MM.1S (cell line): Measurements from ENCODE around the gene AGO1.

ENCODE experiments used
- DNase-seq: peaks from one replicate; pipeline ENCODE4 v3.0.0-alpha.2; 2015
- H2AFZ ChIP-seq: fragments of 300-600 bp; sonication (generic); 2 replicates; pipeline ENCODE4 v1.6.0; 2016; ENCODE audit warnings: antibody characterized with exemption, low read length
- H3F3A ChIP-seq: fragments of 300-600 bp; sonication (generic); 2 replicates; pipeline ENCODE4 v1.6.1; 2016; ENCODE audit warnings: mild to moderate bottlenecking, antibody characterized with exemption, low read length, moderate library complexity, mixed read lengths; ENCODE audit not compliant: insufficient read depth
- H3K27ac ChIP-seq: fragments of 300-600 bp; sonication (generic); 2 replicates; pipeline ENCODE4 v1.5.1; 2016; ENCODE audit warnings: mild to moderate bottlenecking, low read length
- H3K27me3 ChIP-seq: fragments of 300-600 bp; sonication (generic); replicated peaks from 2 replicates; pipeline ENCODE4 v1.6.0; 2016; ENCODE audit warnings: low read length; ENCODE audit not compliant: insufficient read depth
- H3K36me3 ChIP-seq: fragments of 300-600 bp; sonication (generic); replicated peaks from 2 replicates; pipeline ENCODE4 v1.6.1; 2016; ENCODE audit warnings: mild to moderate bottlenecking, low read length, mixed read lengths; ENCODE audit not compliant: insufficient read depth
- H3K4me1 ChIP-seq: fragments of 300-600 bp; sonication (generic); 2 replicates; pipeline ENCODE4 v1.6.1; 2016; ENCODE audit warnings: low read length, mixed read lengths
- H3K4me2 ChIP-seq: fragments of 300-600 bp; sonication (generic); 2 replicates; pipeline ENCODE4 v1.6.0; 2016; ENCODE audit warnings: low read depth, low read length
- H3K4me3 ChIP-seq: fragments of 300-600 bp; sonication (generic); 2 replicates; pipeline ENCODE4 v1.5.1; 2016; ENCODE audit warnings: low read length, mixed read lengths
- H3K79me2 ChIP-seq: fragments of 300-600 bp; sonication (generic); 2 replicates; pipeline ENCODE4 v1.6.1; 2016; ENCODE audit warnings: mixed run types, low read length, mixed read lengths
- H3K9ac ChIP-seq: fragments of 300-600 bp; sonication (generic); 2 replicates; pipeline ENCODE4 v1.6.1; 2016; ENCODE audit warnings: low read length, mixed read lengths
- H3K9me2 ChIP-seq: fragments of 300-600 bp; sonication (generic); replicated peaks from 2 replicates; pipeline ENCODE4 v1.6.1; 2016; ENCODE audit warnings: mild to moderate bottlenecking, low read length, mixed read lengths; ENCODE audit not compliant: insufficient read depth
- H3K9me3 ChIP-seq: fragments of 300-600 bp; sonication (generic); replicated peaks from 2 replicates; pipeline ENCODE4 v1.6.1; 2016; ENCODE audit warnings: mild to moderate bottlenecking, low read length, mixed read lengths; ENCODE audit not compliant: insufficient read depth
- H4K20me1 ChIP-seq: fragments of 300-600 bp; sonication (generic); 2 replicates; pipeline ENCODE4 v1.6.1; 2016; ENCODE audit warnings: mild to moderate bottlenecking, low read length, moderate library complexity, mixed read lengths; ENCODE audit not compliant: insufficient read depth
- CTCF ChIP-seq: fragments of 300-600 bp; sonication (generic); IDR thresholded peaks from 2 replicates; pipeline ENCODE4 v1.5.1; 2016; ENCODE audit warnings: antibody characterized with exemption, low read length, mixed read lengths
- EZH2 ChIP-seq: fragments of 300-600 bp; sonication (generic); optimal IDR thresholded peaks from 2 replicates; pipeline ENCODE3; 2017; ENCODE audit warnings: low read depth, mild to moderate bottlenecking, antibody characterized with exemption, low read length, mixed read lengths
- EZH2phosphoT487 ChIP-seq: fragments of 300-600 bp; sonication (generic); IDR thresholded peaks from 2 replicates; pipeline ENCODE4 v1.6.1; 2018; ENCODE audit warnings: antibody characterized with exemption, low read length

Gene AGO1

GRCh38 chr1:35927472-35927871, 44.5 kb downstream of the AGO1 start:
- peaks cover 13% of the 10 kb centered on the region for H3K79me2 ChIP-seq
- H2AFZ ChIP-seq, result no peak overlapping the region
- no peak overlapping the region for H3K4me3 ChIP-seq
- no peaks in the 10 kb centered on the region for H4K20me1 ChIP-seq
- no peak for TF ChIP-seq EZH2
- TF ChIP-seq CTCF, result no peak
- no peak for TF ChIP-seq EZH2phosphoT487
- no peak overlapping the region for H3K27ac ChIP-seq
- no peak for DNase-seq
- H3K4me2 ChIP-seq, result no peak overlapping the region
- no peak overlapping the region for H3K9ac ChIP-seq
- H3F3A ChIP-seq, result peaks cover 22% of the 10 kb centered on the region
- H3K36me3 ChIP-seq, result no peaks in the 10 kb centered on the region
- H3K9me2 ChIP-seq, result no peaks in the 10 kb centered on the region
- no peaks in the 10 kb centered on the region for H3K27me3 ChIP-seq
- peaks cover 5% of the 10 kb centered on the region for H3K4me1 ChIP-seq
- H3K9me3 ChIP-seq, result no peaks in the 10 kb centered on the region

GRCh38 chr1:35929730-35930592, 47.0 kb downstream of the AGO1 start:
- Histone ChIP-seq H4K20me1 (peaks cover under 1% of the 10 kb centered on the region; the same call in 1 of the 2 replicates), H3K9me2 (no peaks in the 10 kb centered on the region), H3K9me3 (no peaks in the 10 kb centered on the region), H3K4me3 (peak overlapping the region; percentile 97), H3F3A (peaks cover 22% of the 10 kb centered on the region), H3K9ac (peak overlapping the region; percentile 80), H2AFZ (peak overlapping the region; percentile 89), H3K27ac (peak overlapping the region; percentile 83), H3K4me1 (peaks cover 5% of the 10 kb centered on the region), H3K36me3 (no peaks in the 10 kb centered on the region), H3K4me2 (peak overlapping the region; percentile 89), H3K79me2 (peaks cover 37% of the 10 kb centered on the region), H3K27me3 (no peaks in the 10 kb centered on the region)
- TF ChIP-seq EZH2phosphoT487, result no peak
- no peak for TF ChIP-seq EZH2
- no peak for TF ChIP-seq CTCF
- peak; percentile 35 for DNase-seq

- Histone ChIP-seq H3K27me3 (no peaks in the 10 kb centered on the region), H3K36me3 (no peaks in the 10 kb centered on the region), H2AFZ (peak within 1 kb of the TSS; percentile 99), H3K4me2 (peak within 1 kb of the TSS; percentile 89), H3F3A (peaks cover 28% of the 10 kb centered on the region), H3K27ac (peak within 1 kb of the TSS; percentile 83), H3K9ac (peak within 1 kb of the TSS; percentile 80), H3K79me2 (peaks cover 44% of the 10 kb centered on the region), H3K9me2 (no peaks in the 10 kb centered on the region), H3K4me3 (peak within 1 kb of the TSS; percentile 97), H4K20me1 (peaks cover 7% of the 10 kb centered on the region; the same call in 1 of the 2 replicates), H3K4me1 (peaks cover 10% of the 10 kb centered on the region), H3K9me3 (no peaks in the 10 kb centered on the region)
- TF ChIP-seq EZH2phosphoT487 (no peak), EZH2 (no peak), CTCF (no peak)
- DNase-seq, result peak; percentile 83
Observed at GRCh38 chr1:35930593-35931445, 47.8 kb downstream of the AGO1 start, which contains the start of gene AGO3. Gene AGO3 (plus strand): TSS chr1:35931105. CDS start chr1:35931427, 322 bp downstream.
